BLaER1 treated with 17β-estradiol and CSF1 and Interleukin-3, amounts not matched to agents 10 nM and 100 nM (cell line): ENCODE results near the gene ZNF175.

ENCODE experiments used
- H3K27ac ChIP-seq, 11 experiments: shearing (Covaris generic); formaldehyde crosslinking; 2 replicates each; pipeline ENCODE4 v1.8.1; 2022
- H3K27me3 ChIP-seq, 11 experiments: shearing (Covaris generic); formaldehyde crosslinking; 2 replicates each; pipeline ENCODE4 v1.8.1; 2022
- H3K36me3 ChIP-seq, 11 experiments: shearing (Covaris generic); formaldehyde crosslinking; 2 replicates each; pipeline ENCODE4 v1.8.1; 2022
- H3K4me1 ChIP-seq, 10 experiments: shearing (Covaris generic); formaldehyde crosslinking; 2 replicates each; pipeline ENCODE4 v1.8.1; 2022
- H3K4me2 ChIP-seq, 11 experiments: shearing (Covaris generic); formaldehyde crosslinking; 2 replicates each; pipeline ENCODE4 v1.8.1; 2022
- H3K4me3 ChIP-seq, 10 experiments: shearing (Covaris generic); formaldehyde crosslinking; 2 replicates each; pipeline ENCODE4 v1.8.1; 2022
- H3K9ac ChIP-seq, 11 experiments: shearing (Covaris generic); formaldehyde crosslinking; 2 replicates each; pipeline ENCODE4 v1.8.1; 2022
- H3K9me3 ChIP-seq, 11 experiments: shearing (Covaris generic); formaldehyde crosslinking; replicated peaks in 1 of 11; 2 replicates each; pipeline ENCODE4 v1.8.1; 2022
- H4K20me1 ChIP-seq, 11 experiments: shearing (Covaris generic); formaldehyde crosslinking; 2 replicates each; pipeline ENCODE4 v1.8.1; 2022
- Cebpa-rat ChIP-seq, 11 experiments: shearing (Covaris generic); IDR thresholded peaks; 2 replicates each; pipeline ENCODE4 v1.8.1; 2022

ZNF175 gene

DNA sequence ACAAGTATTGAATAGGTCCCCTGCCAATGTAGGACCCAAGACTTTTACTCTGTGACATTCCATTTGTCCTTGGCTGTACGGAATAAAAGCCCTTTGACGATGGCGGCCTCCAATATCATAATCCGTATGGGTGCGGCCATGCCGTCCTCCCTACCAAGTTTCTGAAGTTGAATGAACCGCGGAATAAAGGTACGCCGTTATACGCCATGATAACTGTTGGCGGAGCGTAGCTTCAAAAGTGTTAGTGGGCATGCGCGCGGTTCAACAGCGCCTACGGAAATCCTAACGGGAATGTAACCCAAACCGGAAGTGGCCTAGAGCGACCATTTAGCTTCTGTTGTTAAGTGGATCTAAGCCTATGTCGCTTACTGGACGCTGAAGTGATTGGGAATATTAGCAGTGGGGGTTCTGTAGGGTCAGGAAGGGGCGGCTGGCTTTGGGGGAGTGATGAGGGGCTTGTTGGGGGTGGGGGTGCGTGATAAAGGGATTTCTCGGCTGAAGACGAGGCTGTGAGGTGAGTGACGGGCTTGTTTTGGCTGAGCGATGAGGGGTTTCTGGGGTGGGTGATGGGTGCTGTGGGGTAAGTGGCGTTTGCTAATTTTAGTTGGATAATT, at the start of gene ZNF175:
Gene ZNF175, plus strand, starts transcription at position 322 of the 614 bp plus-strand sequence. CDS start 2,047 bp downstream, outside the sequence.
- Histone ChIP-seq H3K9me3 (peaks cover 0 to 4% (median 0%) of the 10 kb centered on the region in 11 experiments; a peak in 3 of 22 replicates), H3K27ac (peak within 1 kb of the TSS in 10 of 11 experiments; percentile 27 to 70 (median 62); a peak in 19 of 22 replicates), H4K20me1 (no peaks in the 10 kb centered on the region), H3K36me3 (peaks cover 0 to 19% (median 11%) of the 10 kb centered on the region in 11 experiments; a peak in 13 of 22 replicates), H3K4me3 (peak within 1 kb of the TSS; percentile 57 to 73 (median 66)), H3K9ac (peak within 1 kb of the TSS; percentile 40 to 74 (median 69); a peak in 21 of 22 replicates), H3K4me1 (peaks cover 10 to 28% (median 15%) of the 10 kb centered on the region in 10 experiments; a peak in 18 of 20 replicates), H3K4me2 (peak within 1 kb of the TSS; percentile 70 to 91 (median 78)), H3K27me3 (no peaks in the 10 kb centered on the region; a peak in 1 of 22 replicates)
- TF ChIP-seq Cebpa-rat (IDR thresholded peaks at IDR 0.05): no peak

DNA sequence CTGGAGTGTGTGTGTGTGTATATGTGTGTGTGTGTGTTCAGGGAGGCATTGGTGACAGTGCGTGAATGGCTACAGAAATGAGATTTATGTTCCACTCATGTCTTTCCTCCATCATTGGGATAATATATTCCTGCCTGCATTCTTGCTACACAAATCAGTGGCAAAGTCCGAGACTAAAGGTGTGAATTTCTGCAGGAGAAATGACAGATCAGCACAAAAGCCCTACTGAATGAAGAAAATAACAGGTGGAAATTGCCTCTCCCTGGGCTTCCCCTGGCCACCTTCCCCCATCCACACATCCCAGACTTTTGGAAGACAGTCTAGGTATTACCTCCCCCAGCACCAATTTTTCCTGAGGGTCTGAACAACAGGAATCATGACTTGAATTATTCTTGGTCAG, 49.7 kb upstream of the ZNF175 start:
- Histone ChIP-seq H3K4me2 (no peak overlapping the region), H3K36me3 (no peaks in the 10 kb centered on the region), H3K4me3 (no peak overlapping the region), H3K27ac (no peak overlapping the region), H3K4me1 (no peaks in the 10 kb centered on the region), H3K9ac (no peak overlapping the region), H3K27me3 (no peaks in the 10 kb centered on the region), H3K9me3 (peaks cover 7 to 21% (median 14%) of the 10 kb centered on the region in 11 experiments; a peak in 20 of 22 replicates), H4K20me1 (no peaks in the 10 kb centered on the region)
- TF ChIP-seq Cebpa-rat (IDR thresholded peaks at IDR 0.05): no peak

DNA sequence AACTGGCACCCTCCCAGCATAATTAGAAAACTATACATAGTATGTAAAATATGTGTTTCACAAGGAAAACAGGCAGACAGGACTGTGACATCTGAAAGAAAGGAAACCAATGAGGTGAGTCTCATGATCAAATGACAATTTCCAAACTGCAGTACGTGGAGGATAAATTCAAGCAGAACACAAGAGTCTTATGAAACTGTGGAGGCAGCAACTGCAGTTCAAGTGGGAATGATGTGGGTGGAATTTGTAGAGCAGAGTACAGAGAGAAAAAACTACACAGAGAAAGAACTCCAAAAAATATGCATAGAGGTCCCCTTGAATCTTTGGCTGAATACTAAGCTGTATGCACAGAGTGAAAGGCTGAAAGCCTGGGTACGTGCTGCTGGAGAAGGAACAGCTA, 49.3 kb upstream of the ZNF175 start:
- no peak for TF ChIP-seq Cebpa-rat (IDR thresholded peaks at IDR 0.05)
- Histone ChIP-seq H3K4me3 (no peak overlapping the region), H4K20me1 (no peaks in the 10 kb centered on the region), H3K9me3 (peaks cover 7 to 21% (median 14%) of the 10 kb centered on the region in 11 experiments; a peak in 20 of 22 replicates), H3K4me2 (no peak overlapping the region), H3K36me3 (no peaks in the 10 kb centered on the region), H3K27me3 (no peaks in the 10 kb centered on the region), H3K9ac (no peak overlapping the region), H3K4me1 (no peaks in the 10 kb centered on the region), H3K27ac (no peak overlapping the region)

DNA sequence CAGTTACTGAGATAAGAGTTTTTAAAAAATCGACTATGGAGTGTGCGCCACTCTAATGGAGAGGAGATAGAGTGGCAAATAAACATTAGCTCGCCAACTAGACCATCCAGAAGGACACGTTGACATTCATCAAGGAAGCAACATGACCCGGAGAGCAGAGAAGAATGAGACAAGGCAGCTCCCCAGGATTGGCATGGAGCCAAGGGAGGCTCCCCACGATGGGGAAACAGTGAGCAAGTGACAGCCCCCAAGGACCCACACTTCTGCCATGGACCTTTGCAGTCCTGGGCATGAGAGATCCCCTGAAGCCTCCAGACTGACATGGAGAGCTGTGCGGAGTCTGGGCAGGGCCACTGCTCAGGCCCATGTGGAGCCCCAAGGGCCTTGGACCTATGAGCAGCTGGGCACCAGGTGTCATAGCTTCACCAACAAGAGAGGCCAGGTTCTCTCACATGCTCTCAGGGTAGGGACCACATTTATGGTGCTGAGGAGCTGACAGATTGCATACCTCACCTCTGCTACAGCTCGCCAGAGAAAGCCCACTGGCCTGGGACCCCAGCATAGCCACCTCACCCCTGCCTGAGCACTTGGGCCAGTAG, 46.3 kb upstream of the ZNF175 start:
- Histone ChIP-seq H4K20me1 (no peaks in the 10 kb centered on the region), H3K36me3 (no peaks in the 10 kb centered on the region), H3K4me1 (no peaks in the 10 kb centered on the region), H3K9me3 (peaks cover 0 to 9% (median 5%) of the 10 kb centered on the region in 11 experiments; a peak in 9 of 22 replicates), H3K27me3 (no peaks in the 10 kb centered on the region), H3K27ac (no peak overlapping the region), H3K9ac (no peak overlapping the region), H3K4me3 (no peak overlapping the region), H3K4me2 (no peak overlapping the region)
- TF ChIP-seq Cebpa-rat (IDR thresholded peaks at IDR 0.05): no peak

DNA sequence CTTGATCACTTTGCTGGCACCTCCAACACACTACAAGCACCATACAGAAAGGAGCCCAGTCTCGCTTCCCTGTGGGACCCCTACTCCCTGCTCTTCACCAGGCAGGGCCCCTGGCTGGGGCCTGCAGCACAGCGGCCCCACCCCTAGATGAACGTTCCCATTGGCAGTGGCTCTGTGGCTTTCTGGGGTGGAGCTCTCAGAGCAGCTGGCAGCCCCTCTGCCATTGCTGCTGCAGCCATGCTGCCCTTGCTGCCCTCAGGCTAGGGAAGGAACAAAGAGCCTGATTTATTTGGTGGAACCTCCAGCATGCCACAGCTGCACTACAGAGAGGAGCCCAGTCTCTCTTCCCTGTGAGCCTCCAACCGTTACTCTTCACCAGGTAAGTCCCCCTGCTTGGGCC, 45.4 kb upstream of the ZNF175 start:
- no peak for TF ChIP-seq Cebpa-rat (IDR thresholded peaks at IDR 0.05)
- no peak overlapping the region for H3K4me3 ChIP-seq
- H3K4me1 ChIP-seq: peaks cover 0 to 4% (median 0%) of the 10 kb centered on the region in 10 experiments; a peak in 2 of 20 replicates
- H4K20me1 ChIP-seq: no peaks in the 10 kb centered on the region
- no peak overlapping the region for H3K4me2 ChIP-seq
- no peaks in the 10 kb centered on the region for H3K36me3 ChIP-seq
- H3K27me3 ChIP-seq: no peaks in the 10 kb centered on the region
- no peak overlapping the region for H3K9ac ChIP-seq
- H3K9me3 ChIP-seq: peaks cover 0 to 9% (median 5%) of the 10 kb centered on the region in 11 experiments; a peak in 9 of 22 replicates
- H3K27ac ChIP-seq: no peak overlapping the region

DNA sequence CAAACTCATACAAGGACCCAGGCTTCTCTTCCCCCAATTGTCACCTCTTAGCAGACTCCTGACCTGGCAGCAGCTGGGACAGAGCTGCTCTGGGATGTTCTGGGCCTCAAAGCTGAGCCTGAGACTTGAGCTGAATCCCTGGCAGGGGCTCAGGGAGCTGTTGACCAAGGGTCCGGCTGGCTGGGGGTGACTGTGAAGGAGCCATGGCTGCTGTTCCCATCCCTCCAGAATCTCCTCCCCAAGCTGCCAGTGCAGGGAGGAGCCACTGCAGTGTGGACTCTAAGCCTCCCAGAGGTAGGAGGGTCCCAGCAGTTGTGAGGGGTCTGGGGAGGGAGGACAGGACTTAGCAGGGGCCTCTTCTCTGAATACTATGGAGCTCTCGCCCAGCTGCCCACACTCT, 41.8 kb upstream of the ZNF175 start:
- no peaks in the 10 kb centered on the region for H4K20me1 ChIP-seq
- H3K27me3 ChIP-seq: no peaks in the 10 kb centered on the region
- H3K4me3 ChIP-seq: no peak overlapping the region
- H3K4me1 ChIP-seq: peaks cover 13 to 21% (median 16%) of the 10 kb centered on the region in 10 experiments
- TF ChIP-seq Cebpa-rat (IDR thresholded peaks at IDR 0.05): no peak
- H3K27ac ChIP-seq: no peak overlapping the region
- H3K36me3 ChIP-seq: no peaks in the 10 kb centered on the region
- H3K9me3 ChIP-seq: no peaks in the 10 kb centered on the region; a peak in 1 of 22 replicates
- H3K9ac ChIP-seq: no peak overlapping the region
- no peak overlapping the region for H3K4me2 ChIP-seq

DNA sequence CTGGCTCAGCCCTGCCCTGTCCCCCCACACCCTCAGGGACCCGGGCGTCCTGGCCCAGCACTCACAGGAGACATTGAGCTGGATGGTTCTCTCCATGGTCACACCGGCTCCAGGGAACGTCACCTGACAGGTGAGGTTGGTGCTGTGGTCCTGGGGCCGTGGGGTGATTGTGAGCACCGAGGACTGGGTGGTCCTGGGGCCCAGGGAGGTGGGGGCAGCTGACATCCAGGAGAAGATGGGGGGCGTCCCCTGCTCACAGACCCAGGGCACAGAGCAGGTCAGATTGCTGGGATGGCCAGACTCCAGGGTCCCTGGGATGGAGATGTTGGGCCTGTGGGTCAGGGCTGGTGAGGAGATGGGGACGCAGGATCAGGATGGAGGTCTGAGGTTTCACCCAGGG, 40.5 kb upstream of the ZNF175 start:
- Histone ChIP-seq H3K9me3 (no peaks in the 10 kb centered on the region), H4K20me1 (no peaks in the 10 kb centered on the region), H3K4me3 (no peak overlapping the region), H3K36me3 (no peaks in the 10 kb centered on the region), H3K4me1 (peaks cover 13 to 21% (median 16%) of the 10 kb centered on the region in 10 experiments), H3K27ac (peak overlapping the region in 5 of 11 experiments; percentile 16 to 66 (median 52); a peak in 6 of 22 replicates), H3K27me3 (no peaks in the 10 kb centered on the region), H3K4me2 (peak overlapping the region in 9 of 11 experiments; percentile 69 to 90 (median 80); a peak in 8 of 22 replicates), H3K9ac (no peak overlapping the region)
- no peak for TF ChIP-seq Cebpa-rat (IDR thresholded peaks at IDR 0.05)

DNA sequence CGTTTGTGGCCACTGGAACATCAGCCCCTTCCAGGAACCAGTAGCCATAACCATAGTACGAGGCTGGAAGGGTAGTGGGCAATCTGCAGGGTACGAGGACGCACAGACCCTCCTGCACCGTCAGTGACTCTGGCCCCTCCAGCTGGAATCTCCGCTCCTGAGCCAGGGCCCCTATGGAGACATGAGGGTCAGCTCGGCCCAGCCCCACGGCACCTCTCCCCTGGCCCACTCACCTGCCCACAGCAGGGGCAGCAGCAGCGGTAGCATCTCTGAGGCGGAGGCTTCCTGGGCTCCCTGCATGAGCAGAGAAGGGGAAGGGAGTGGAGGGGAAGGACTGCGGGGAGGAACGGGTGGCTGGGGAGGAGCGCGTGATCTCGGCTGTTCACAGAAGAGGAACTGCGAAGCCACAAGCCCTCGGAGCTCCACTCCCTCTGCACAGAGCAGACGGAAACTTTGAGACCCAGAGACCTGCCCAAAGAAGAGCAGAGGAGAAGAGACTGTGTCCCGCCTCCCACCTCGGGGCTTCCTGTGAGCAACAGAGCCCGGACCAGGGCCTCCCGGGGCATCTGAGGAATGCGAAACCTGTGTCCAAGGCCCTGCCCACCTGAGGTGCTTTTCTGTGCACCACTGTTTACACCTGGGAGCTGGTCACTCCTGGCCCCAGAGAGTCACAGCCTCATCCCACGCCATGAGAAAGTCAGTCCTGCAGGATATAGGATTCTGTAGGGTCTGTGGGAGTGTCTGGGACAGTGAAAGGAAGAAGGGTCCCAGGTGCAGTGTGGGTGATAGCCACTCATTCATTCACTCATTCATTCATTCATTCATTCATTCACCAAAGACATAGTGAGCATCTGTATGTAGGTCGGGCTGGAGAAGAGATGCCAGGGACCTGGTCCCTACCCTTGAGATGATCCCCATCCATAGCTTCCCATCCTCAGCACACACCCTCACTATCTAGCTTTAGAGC, 39.5 kb upstream of the ZNF175 start, which contains the start of gene SIGLEC6:
Gene SIGLEC6, minus strand, starts transcription at position 322 of the 967 bp plus-strand sequence. Its CDS starts 22 bp downstream, at position 300.
- no peaks in the 10 kb centered on the region for H4K20me1 ChIP-seq
- peak within 1 kb of the TSS; percentile 65 to 90 (median 80) for H3K4me2 ChIP-seq
- H3K9me3 ChIP-seq: no peaks in the 10 kb centered on the region
- no peaks in the 10 kb centered on the region for H3K36me3 ChIP-seq
- H3K9ac ChIP-seq: peak within 1 kb of the TSS in 6 of 11 experiments; percentile 22 to 58 (median 49); a peak in 10 of 22 replicates
- H3K4me1 ChIP-seq: peaks cover 13 to 21% (median 16%) of the 10 kb centered on the region in 10 experiments
- H3K27me3 ChIP-seq: no peaks in the 10 kb centered on the region
- TF ChIP-seq Cebpa-rat (IDR thresholded peaks at IDR 0.05): no peak
- peak within 1 kb of the TSS in 7 of 11 experiments; percentile 23 to 72 (median 65); a peak in 13 of 22 replicates for H3K27ac ChIP-seq
- peak within 1 kb of the TSS in 3 of 10 experiments; percentile 10 to 54 (median 40); a peak in 6 of 20 replicates for H3K4me3 ChIP-seq
